ENCODE data around the gene CABP7. TPM values are rescaled to one million over a fixed set of nuclear protein-coding genes. Genes with fewer than 3 reads are reported as not detected.

The CABP7 gene
- total and polyA plus RNA-seq, 2 of the 13 experiments (the other 11 are each of a cell fraction or from before 2014, with no cell fraction given): 0.08 TPM; not detected in 1

- H3K4me1 ChIP-seq (ENCODE audit: insufficient read depth, low read length): no peaks in the 10 kb centered on the region
- H4K20me1 ChIP-seq (ENCODE audit: insufficient read depth, low read length): no peaks in the 10 kb centered on the region
- no peaks in the 10 kb centered on the region for H3K27me3 ChIP-seq (ENCODE audit: control insufficient read depth in 1 of 2, insufficient read depth in 2 of 2, low read length in 2 of 2)
- no peaks in the 10 kb centered on the region for H3K79me2 ChIP-seq (ENCODE audit: insufficient read depth, low read length)
- intact Hi-C loops (cut with micrococcal nuclease; ENCODE audit: unreplicated experiment): no loop called here
- no TSS peak for BruUV-seq (replicated peaks)
- DNase-seq (ENCODE audit: low spot score): no peak
- WGBS (ENCODE audit: low lambda C conversion rate): 88% methylated on average over 1 of the region's 1 CpG
- ChIA-PET POLR2A (no interaction called here), CTCF (ENCODE audit: low intra/inter-chr PET ratio, low total read pairs) (no interaction called here)
- no peak for TF ChIP-seq ZNF572 (CRISPR knock-in tag; IDR thresholded peaks at IDR 0.05)
- TF ChIP-seq ZNF891 (CRISPR knock-in tag; IDR thresholded peaks at IDR 0.05): no peak
- no peak for TF ChIP-seq SMARCE1 (IDR thresholded peaks at IDR 0.05; ENCODE audit: borderline replicate concordance)
- TF ChIP-seq HNF4G (IDR thresholded peaks at IDR 0.05; ENCODE audit: borderline replicate concordance, low read depth, low read length): no peak
- TF ChIP-seq HNF4G (CRISPR knock-in tag; IDR thresholded peaks at IDR 0.05; ENCODE audit: borderline replicate concordance, low read depth): no peak
- no peak for TF ChIP-seq JARID2 (CRISPR knock-in tag; IDR thresholded peaks at IDR 0.05; ENCODE audit: insufficient replicate concordance)
- TF ChIP-seq, protein P1, sequence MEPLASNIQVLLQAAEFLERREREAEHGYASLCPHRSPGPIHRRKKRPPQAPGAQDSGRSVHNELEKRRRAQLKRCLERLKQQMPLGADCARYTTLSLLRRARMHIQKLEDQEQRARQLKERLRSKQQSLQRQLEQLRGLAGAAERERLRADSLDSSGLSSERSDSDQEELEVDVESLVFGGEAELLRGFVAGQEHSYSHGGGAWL (CRISPR knock-in tag; IDR thresholded peaks at IDR 0.05): no peak
- TF ChIP-seq STAT6 (CRISPR knock-in tag; IDR thresholded peaks at IDR 0.05; ENCODE audit: borderline replicate concordance): no peak
- TF ChIP-seq ZNF276 (CRISPR knock-in tag; IDR thresholded peaks at IDR 0.05; ENCODE audit: low read depth): no peak
- TF ChIP-seq TBX3 (IDR thresholded peaks at IDR 0.05; ENCODE audit: borderline replicate concordance): no peak
- H2AFZ ChIP-seq (ENCODE audit: low read length): no peak overlapping the region
- no peak for ATAC-seq
- FAIRE-seq: no peak
- H3K4me3 ChIP-seq (replicated peaks in 1 of 3; ENCODE audit: insufficient read depth in 1 of 3, low read depth in 2 of 3, low read length in 3 of 3): no peak overlapping the region
- no peak overlapping the region for H3K9ac ChIP-seq (ENCODE audit: insufficient read depth, low read depth, low read length)
- H3K27ac ChIP-seq (ENCODE audit: extremely low read length, insufficient read depth, low read length): no peak overlapping the region
- H3K4me2 ChIP-seq (ENCODE audit: low read depth, low read length): no peak overlapping the region
- no peaks in the 10 kb centered on the region for H3K9me3 ChIP-seq (ENCODE audit: low read length)
- in situ Hi-C loops (cut with HindIII; ENCODE audit: extremely low pct_ligation_motif_present, low pct_unique_long_range_greater_than_20kb): no loop called here
- peaks cover 18 to 84% of the 10 kb centered on the region in 2 experiments for H3K36me3 ChIP-seq (replicated peaks in 1 of 2; ENCODE audit: control insufficient read depth in 1 of 2, insufficient read depth in 2 of 2, low read length in 2 of 2)
Measured at GRCh38 chr22:29679316-29679715, 40.5 kb upstream of the CABP7 start.
